Activated naive CD8-positive, alpha-beta T cell treated with anti-CD3 and anti-CD28 coated beads, Interleukin-2, amount 10 ng/mL, durations not matched to agents 7 days and 5 days (primary cell): ENCODE data around the gene ANXA11. TPM values are rescaled to one million over a fixed set of nuclear protein-coding genes. Genes with fewer than 3 reads are reported as not detected.
"Not testable (repeated sequence)": the region's sequence is repeated elsewhere in the genome, so short reads cannot be mapped to it uniquely, and the experiment has no call there.

Source experiments
- ATAC-seq: fragments of 150-1000 bp; cut with Tn5 transposase; one replicate; pipeline ENCODE4 v1.10.0; 2021; ENCODE audit warnings: low read depth, moderate library complexity
- POLR2A ChIA-PET: fragments of 350-600 bp; sonication (Branson Sonifier 250); formaldehyde crosslinking; loops from one replicate; lab custom pipeline; 2021; ENCODE audit warnings: antibody characterized with exemption; lab: Charles Lee
- DNase-seq: peaks from one replicate; pipeline ENCODE4 v3.0.0; 2021
- H3K27ac Mint-ChIP-seq: one replicate; pipeline ENCODE4 v1.8.0; 2022; ENCODE audit warnings: mild to moderate bottlenecking, mixed read lengths
- H3K27me3 Mint-ChIP-seq: one replicate; pipeline ENCODE4 v1.8.0; 2022; ENCODE audit warnings: mild to moderate bottlenecking, moderate library complexity, mixed read lengths
- H3K36me3 Mint-ChIP-seq: one replicate; pipeline ENCODE4 v1.8.0; 2021; ENCODE audit warnings: mild to moderate bottlenecking, mixed read lengths
- H3K4me1 Mint-ChIP-seq: one replicate; pipeline ENCODE4 v1.8.0; 2021; ENCODE audit warnings: mixed read lengths
- H3K4me3 Mint-ChIP-seq: one replicate; pipeline ENCODE4 v1.8.0; 2022; ENCODE audit warnings: mild to moderate bottlenecking, moderate library complexity, mixed read lengths
- H3K9me3 Mint-ChIP-seq: one replicate; pipeline ENCODE4 v1.8.0; 2021; ENCODE audit warnings: mixed read lengths
- total RNA-seq, 2 experiments: library from RNA; stranded (reverse); gene quantifications; one replicate each; pipeline ENCODE4 v1.2.3, GENCODE V29; 2021

ANXA11 gene
- total RNA-seq, 2 experiments from 2014 or later: 263 to 277 TPM

- H3K4me3 Mint-ChIP-seq, POLR2A ChIA-PET, ATAC-seq: not testable (repeated sequence)
Measured at GRCh38 chr10:80234331-80235235, 29.2 kb upstream of the ANXA11 start.

DNA sequence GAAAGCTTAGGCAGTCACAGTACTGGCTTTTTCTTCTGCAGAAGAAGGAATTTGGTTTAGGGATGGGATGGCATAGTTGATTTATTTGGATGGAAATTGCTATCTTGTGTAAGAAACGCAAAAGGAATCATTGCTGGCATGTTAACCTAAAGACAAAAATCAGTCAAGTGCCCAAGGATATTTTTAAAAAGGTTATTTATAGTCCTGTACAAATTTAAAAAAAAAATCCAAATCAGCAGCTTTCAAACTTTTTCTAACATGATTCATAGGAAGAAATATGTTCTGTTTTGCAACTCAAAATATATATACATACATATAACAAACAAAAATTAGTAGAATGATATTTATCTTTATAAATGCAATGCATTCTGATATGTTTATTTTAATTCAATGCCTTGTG, 28.5 kb upstream of the ANXA11 start:
- H3K36me3 Mint-ChIP-seq, POLR2A ChIA-PET, ATAC-seq: not testable (repeated sequence)

More at GRCh38 chr10:80234331-80235235, 29.2 kb upstream of the ANXA11 start:
- not testable (repeated sequence) for DNase-seq, H3K9me3 Mint-ChIP-seq, H3K27me3 Mint-ChIP-seq, H3K36me3 Mint-ChIP-seq, H3K4me1 Mint-ChIP-seq, H3K27ac Mint-ChIP-seq

GRCh38 chr10:80226723-80227122, 21.4 kb upstream of the ANXA11 start:
- POLR2A ChIA-PET, H3K4me1 Mint-ChIP-seq, H3K9me3 Mint-ChIP-seq, DNase-seq, H3K36me3 Mint-ChIP-seq, H3K4me3 Mint-ChIP-seq, ATAC-seq, H3K27ac Mint-ChIP-seq: not testable (repeated sequence)
- peaks cover 12% of the 10 kb centered on the region for H3K27me3 Mint-ChIP-seq

More for the DNA sequence above, 28.5 kb upstream of the ANXA11 start:
- H3K27me3 Mint-ChIP-seq, H3K27ac Mint-ChIP-seq, DNase-seq, H3K4me3 Mint-ChIP-seq, H3K4me1 Mint-ChIP-seq, H3K9me3 Mint-ChIP-seq: not testable (repeated sequence)

DNA sequence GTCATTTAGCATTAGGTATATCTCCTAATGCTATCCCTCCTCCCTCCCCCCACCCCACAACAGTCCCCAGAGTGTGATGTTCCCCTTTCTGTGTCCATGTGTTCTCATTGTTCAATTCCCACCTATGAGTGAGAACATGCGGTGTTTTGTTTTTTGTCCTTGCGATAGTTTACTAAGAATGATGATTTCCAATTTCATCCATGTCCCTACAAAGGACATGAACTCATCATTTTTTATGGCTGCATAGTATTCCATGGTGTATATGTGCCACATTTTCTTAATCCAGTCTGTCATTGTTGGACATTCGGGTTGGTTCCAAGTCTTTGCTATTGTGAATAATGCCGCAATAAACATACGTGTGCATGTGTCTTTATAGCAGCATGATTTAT, 17.7 kb upstream of the ANXA11 start:
- H3K4me1 Mint-ChIP-seq, ATAC-seq, DNase-seq, H3K9me3 Mint-ChIP-seq, H3K4me3 Mint-ChIP-seq, H3K36me3 Mint-ChIP-seq, H3K27ac Mint-ChIP-seq: not testable (repeated sequence)
- peaks cover 12% of the 10 kb centered on the region for H3K27me3 Mint-ChIP-seq
- POLR2A ChIA-PET: interaction anchor here (2.9 kb wide), 1 partner anchor 79 kb away, joined by 17 read pairs; no protein-coding TSS in a partner anchor

GRCh38 chr10:80218878-80219277, 13.5 kb upstream of the ANXA11 start:
- H3K9me3 Mint-ChIP-seq, H3K4me1 Mint-ChIP-seq, ATAC-seq, H3K4me3 Mint-ChIP-seq, H3K27ac Mint-ChIP-seq, POLR2A ChIA-PET, H3K36me3 Mint-ChIP-seq, DNase-seq, H3K27me3 Mint-ChIP-seq: not testable (repeated sequence)

DNA sequence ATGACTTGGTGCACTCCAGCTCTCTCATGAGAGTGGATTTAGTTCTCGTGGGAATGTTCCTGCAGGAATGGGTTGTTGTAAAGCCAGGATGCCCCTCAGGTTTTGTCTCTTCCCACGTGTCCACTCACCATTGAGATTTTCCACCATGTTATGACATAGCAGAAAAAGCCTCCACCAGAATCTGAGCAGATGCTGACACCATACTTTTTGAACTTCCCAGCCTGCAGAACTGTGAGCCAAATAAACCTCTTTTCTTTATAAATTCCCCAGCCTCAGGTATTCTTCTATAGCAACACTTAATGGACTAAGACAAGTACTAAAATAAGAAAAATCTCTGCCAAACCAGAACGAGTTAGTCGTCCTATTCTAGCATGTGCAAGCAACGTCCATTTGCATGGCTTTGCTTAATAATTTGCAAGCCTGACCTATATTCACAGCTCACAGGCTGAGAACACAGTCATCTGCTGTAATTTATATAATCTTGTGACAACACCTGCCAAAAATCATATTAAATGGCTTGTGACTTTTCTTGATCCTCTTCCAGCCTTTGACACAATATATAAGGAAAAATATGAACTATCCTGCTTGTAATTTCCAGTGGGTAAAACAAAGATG, 9.1 kb upstream of the ANXA11 start:
- DNase-seq, H3K4me1 Mint-ChIP-seq, H3K27ac Mint-ChIP-seq, POLR2A ChIA-PET, H3K27me3 Mint-ChIP-seq, H3K36me3 Mint-ChIP-seq, H3K4me3 Mint-ChIP-seq, H3K9me3 Mint-ChIP-seq, ATAC-seq: not testable (repeated sequence)

DNA sequence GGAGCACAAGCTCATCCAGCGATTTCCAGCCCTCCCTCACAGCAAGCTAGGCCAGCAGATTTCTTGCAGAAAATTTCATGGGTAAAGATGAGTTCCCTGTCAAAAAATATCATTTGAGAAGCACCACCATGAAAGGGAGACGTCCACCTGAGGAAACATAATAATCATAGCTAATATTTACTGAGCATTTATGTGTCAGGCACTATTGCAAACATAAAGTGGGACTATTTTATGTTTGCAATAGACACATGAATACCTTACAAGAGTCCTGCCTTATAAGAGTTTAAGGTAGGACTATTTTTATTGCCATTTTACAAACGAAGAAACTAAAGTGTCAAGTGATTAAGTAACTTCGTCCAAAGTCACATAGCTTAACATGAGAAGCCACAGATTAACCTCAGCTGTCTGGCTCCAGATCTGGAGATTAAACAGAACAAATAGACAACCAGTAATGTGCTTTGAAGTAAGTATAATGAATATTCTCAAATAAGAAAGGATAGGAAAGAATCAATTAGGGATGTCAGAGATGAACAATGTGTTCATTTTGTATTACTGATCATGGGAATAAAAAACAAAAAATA, 7.3 kb upstream of the ANXA11 start:
- H3K9me3 Mint-ChIP-seq, H3K27ac Mint-ChIP-seq, POLR2A ChIA-PET, H3K27me3 Mint-ChIP-seq, DNase-seq, H3K36me3 Mint-ChIP-seq, H3K4me3 Mint-ChIP-seq, ATAC-seq: not testable (repeated sequence)
- H3K4me1 Mint-ChIP-seq: peaks cover 10% of the 10 kb centered on the region

DNA sequence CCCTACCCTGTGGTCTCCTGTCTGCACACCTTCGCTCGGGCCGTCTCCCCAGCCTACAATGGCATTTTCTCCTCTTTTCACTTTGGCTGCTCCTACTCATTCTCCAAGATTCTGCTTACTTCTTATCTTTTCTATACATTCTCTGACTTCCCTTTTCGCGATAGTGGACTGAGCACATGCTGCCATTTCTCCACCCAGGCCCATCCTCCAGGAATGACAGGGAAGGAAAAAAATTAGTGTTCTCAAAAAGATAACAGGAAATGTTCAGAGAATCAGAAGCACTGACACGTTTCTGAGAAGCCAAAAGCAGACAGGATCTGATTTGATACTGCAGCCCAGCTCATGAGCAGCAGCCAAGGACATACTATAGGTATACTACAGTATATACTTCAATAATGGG, 6.4 kb upstream of the ANXA11 start:
- ATAC-seq: no peak
- POLR2A ChIA-PET: no interaction called here
- DNase-seq: no peak
- Mint-ChIP-seq H3K36me3 (no peaks in the 10 kb centered on the region), H3K27ac (no peak overlapping the region), H3K27me3 (peaks cover 6% of the 10 kb centered on the region), H3K9me3 (no peaks in the 10 kb centered on the region), H3K4me1 (peaks cover 10% of the 10 kb centered on the region), H3K4me3 (no peak overlapping the region)

DNA sequence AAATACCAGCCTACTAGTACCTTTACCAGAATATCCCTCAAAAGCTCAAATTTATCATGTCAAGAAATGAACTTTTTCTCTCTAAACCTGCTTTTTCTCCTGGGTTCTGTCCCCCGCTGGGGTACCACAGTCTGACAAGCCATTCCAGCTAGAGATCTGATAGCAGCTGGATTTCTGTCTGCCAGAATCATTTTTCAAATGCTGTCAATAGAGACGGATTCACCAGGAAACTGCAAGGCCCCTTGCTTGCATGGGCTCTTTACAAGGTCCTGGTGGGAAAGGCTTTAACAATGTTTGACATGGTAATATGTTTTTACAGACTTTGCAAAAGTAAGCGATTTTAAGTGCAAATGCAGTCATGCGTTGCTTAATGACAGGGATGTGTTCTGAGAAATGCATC, 4.9 kb upstream of the ANXA11 start:
- POLR2A ChIA-PET: no interaction called here

DNA sequence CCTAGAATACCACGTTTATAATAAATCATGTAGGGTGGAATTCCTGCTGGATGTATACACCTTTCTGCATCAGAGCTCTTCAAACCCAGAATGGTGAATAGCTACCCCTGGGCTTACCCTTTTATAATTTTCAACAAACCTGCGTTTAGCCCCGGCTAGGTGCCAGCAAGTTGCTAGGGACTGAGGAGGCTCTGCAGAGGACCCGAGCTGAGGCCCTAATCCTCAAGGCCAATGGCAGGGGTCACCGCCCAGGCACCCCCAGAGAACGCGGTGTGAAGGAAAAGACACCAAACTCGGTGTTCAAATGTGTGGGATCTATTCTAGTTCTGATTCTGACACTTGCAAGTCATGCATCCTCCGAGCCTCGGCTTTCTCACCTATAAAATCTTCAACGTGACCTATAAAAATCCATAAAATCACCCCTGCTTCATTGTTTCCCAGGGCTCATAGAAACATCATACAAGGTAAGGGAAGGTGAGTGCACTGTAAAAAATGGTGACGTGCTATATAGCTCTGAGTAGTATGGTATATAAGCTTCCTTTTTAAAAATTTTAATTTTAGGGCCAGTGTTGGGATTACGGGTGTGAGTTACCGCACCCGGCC, 2.5 kb upstream of the ANXA11 start:
- DNase-seq: no peak
- no peaks in the 10 kb centered on the region for H3K9me3 Mint-ChIP-seq
- H3K4me3 Mint-ChIP-seq: no peak overlapping the region
- peaks cover 4% of the 10 kb centered on the region for H3K36me3 Mint-ChIP-seq
- peaks cover 24% of the 10 kb centered on the region for H3K4me1 Mint-ChIP-seq
- POLR2A ChIA-PET: interaction anchor here (1.1 kb wide), 1 partner anchor 11 kb away, joined by 3 read pairs; no protein-coding TSS in a partner anchor
- ATAC-seq: no peak
- peaks cover 4% of the 10 kb centered on the region for H3K27me3 Mint-ChIP-seq
- no peak overlapping the region for H3K27ac Mint-ChIP-seq

More for the DNA sequence above, 4.9 kb upstream of the ANXA11 start:
- no peak for ATAC-seq
- no peaks in the 10 kb centered on the region for H3K36me3 Mint-ChIP-seq
- H3K27ac Mint-ChIP-seq: no peak overlapping the region
- H3K9me3 Mint-ChIP-seq: no peaks in the 10 kb centered on the region
- no peak overlapping the region for H3K4me3 Mint-ChIP-seq
- H3K27me3 Mint-ChIP-seq: peaks cover 6% of the 10 kb centered on the region
- H3K4me1 Mint-ChIP-seq: peaks cover 16% of the 10 kb centered on the region
- no peak for DNase-seq

GRCh38 chr10:80206277-80206655, 929 bp upstream of the ANXA11 start:
- POLR2A ChIA-PET: no interaction called here
- peaks cover 31% of the 10 kb centered on the region for H3K4me1 Mint-ChIP-seq
- ATAC-seq: no peak

GRCh38 chr10:80204677-80205476, 460 bp downstream of the ANXA11 start:
- H3K27ac Mint-ChIP-seq: peak overlapping the region; percentile 89
- POLR2A ChIA-PET: interaction anchor here (0.8 to 3.9 kb wide), 9 partner anchors 8 to 61 kb away, joined by 3 to 77 read pairs (median 4); no protein-coding TSS in a partner anchor
- peaks cover 2% of the 10 kb centered on the region for H3K27me3 Mint-ChIP-seq
- H3K9me3 Mint-ChIP-seq: no peaks in the 10 kb centered on the region
- peak; percentile 35 for ATAC-seq
- peak overlapping the region; percentile 93 for H3K4me3 Mint-ChIP-seq
- peaks cover 22% of the 10 kb centered on the region for H3K36me3 Mint-ChIP-seq
- H3K4me1 Mint-ChIP-seq: peaks cover 42% of the 10 kb centered on the region
- DNase-seq: no peak

More at GRCh38 chr10:80206277-80206655, 929 bp upstream of the ANXA11 start:
- Mint-ChIP-seq H3K27ac (peak overlapping the region; percentile 92), H3K36me3 (peaks cover 13% of the 10 kb centered on the region), H3K9me3 (no peaks in the 10 kb centered on the region), H3K27me3 (peaks cover 2% of the 10 kb centered on the region), H3K4me3 (no peak overlapping the region)
- DNase-seq: no peak
